ENCODE results near the gene MSL2. TPM values are rescaled to one million over a fixed set of nuclear protein-coding genes. Genes with fewer than 3 reads are reported as not detected.
"Not testable (repeated sequence)": the region's sequence is repeated elsewhere in the genome, so short reads cannot be mapped to it uniquely, and the experiment has no call there.

The MSL2 gene
- total RNA-seq, 2 experiments from 2014 or later = 27.1 to 55.6 TPM

- no peaks in the 10 kb centered on the region for H3K36me3 ChIP-seq (ENCODE audit: insufficient read depth, low read length)
- BruUV-seq (replicated peaks) = no TSS peak
- no peak for TF ChIP-seq EZH2phosphoT487 (IDR thresholded peaks at IDR 0.05; ENCODE audit: borderline replicate concordance, low read depth, low read length)
- TF ChIP-seq CTCF (conservative IDR thresholded peaks at IDR 0.05; ENCODE audit: low read length) = no peak
- CTCF ChIA-PET (ENCODE audit: unreplicated experiment) = interaction anchor here (1.4 kb wide), 1 partner anchor 8 kb away, joined by 3 read pairs; no protein-coding TSS in a partner anchor
- intact Hi-C loops (cut with micrococcal nuclease; ENCODE audit: unreplicated experiment) = no loop called here
- H3K4me3 ChIP-seq (ENCODE audit: low read depth, low read length, poor library complexity, severe bottlenecking) = no peak overlapping the region
- no peaks in the 10 kb centered on the region for H3K9me2 ChIP-seq (ENCODE audit: insufficient read depth, low read length)
- H3K27ac ChIP-seq (ENCODE audit: low read depth, low read length, poor library complexity, severe bottlenecking) = no peak overlapping the region
- no peak overlapping the region for H2AFZ ChIP-seq (ENCODE audit: low read length)
- H3K79me2 ChIP-seq (ENCODE audit: insufficient read depth, low read depth, low read length) = no peaks in the 10 kb centered on the region
- no peaks in the 10 kb centered on the region for H3K9me3 ChIP-seq (ENCODE audit: low read length)
- H3K4me2 ChIP-seq (ENCODE audit: low read length) = no peak overlapping the region
- DNase-seq (ENCODE audit: low spot score) = no peak
- no peaks in the 10 kb centered on the region for H4K20me1 ChIP-seq (ENCODE audit: insufficient read depth, low read length)
- H3K4me1 ChIP-seq (ENCODE audit: insufficient read depth, low read length, poor library complexity, severe bottlenecking) = no peaks in the 10 kb centered on the region
- POLR2A ChIA-PET = interaction anchor here (0.5 to 1.7 kb wide), 4 partner anchors 12 to 116 kb away, joined by 3 to 6 read pairs (median 4); no protein-coding TSS in a partner anchor
Observed at GRCh38 chr3:136136454-136136853, 59.7 kb downstream of the MSL2 start.

- intact Hi-C loops (cut with micrococcal nuclease; ENCODE audit: unreplicated experiment) = no loop called here
- no peak for DNase-seq (ENCODE audit: low spot score)
- Histone ChIP-seq H3K79me2 (ENCODE audit: insufficient read depth, low read depth, low read length) (no peaks in the 10 kb centered on the region), H2AFZ (ENCODE audit: low read length) (no peak overlapping the region), H3K4me1 (ENCODE audit: insufficient read depth, low read length, poor library complexity, severe bottlenecking) (no peaks in the 10 kb centered on the region), H3K9me3 (ENCODE audit: low read length) (no peaks in the 10 kb centered on the region), H3K4me2 (ENCODE audit: low read length) (no peak overlapping the region), H3K9me2 (ENCODE audit: insufficient read depth, low read length) (no peaks in the 10 kb centered on the region), H3K36me3 (ENCODE audit: insufficient read depth, low read length) (no peaks in the 10 kb centered on the region), H3K4me3 (ENCODE audit: low read depth, low read length, poor library complexity, severe bottlenecking) (no peak overlapping the region), H4K20me1 (ENCODE audit: insufficient read depth, low read length) (no peaks in the 10 kb centered on the region), H3K27ac (ENCODE audit: low read depth, low read length, poor library complexity, severe bottlenecking) (no peak overlapping the region)
- ChIA-PET POLR2A (interaction anchor here (0.9 to 1.7 kb wide), 2 partner anchors 15 to 51 kb away, joined by 4 to 6 read pairs; no protein-coding TSS in a partner anchor), CTCF (ENCODE audit: unreplicated experiment) (interaction anchor here (1.4 kb wide), 1 partner anchor 10 kb away, joined by 3 read pairs; no protein-coding TSS in a partner anchor)
- TF ChIP-seq CTCF (conservative IDR thresholded peaks at IDR 0.05; ENCODE audit: low read length) = no peak
- no peak for TF ChIP-seq EZH2phosphoT487 (IDR thresholded peaks at IDR 0.05; ENCODE audit: borderline replicate concordance, low read depth, low read length)
- no TSS peak for BruUV-seq (replicated peaks)
Observed at GRCh38 chr3:136135039-136135802, 60.9 kb downstream of the MSL2 start.

- DNase-seq (ENCODE audit: low spot score) = no peak
- H3K4me1 ChIP-seq (ENCODE audit: insufficient read depth, low read length, poor library complexity, severe bottlenecking) = no peaks in the 10 kb centered on the region
- BruUV-seq (replicated peaks) = no TSS peak
- H2AFZ ChIP-seq (ENCODE audit: low read length) = no peak overlapping the region
- intact Hi-C loops (cut with micrococcal nuclease; ENCODE audit: unreplicated experiment) = no loop called here
- H3K36me3 ChIP-seq (ENCODE audit: insufficient read depth, low read length) = no peaks in the 10 kb centered on the region
- H3K27ac ChIP-seq (ENCODE audit: low read depth, low read length, poor library complexity, severe bottlenecking) = no peak overlapping the region
- no peaks in the 10 kb centered on the region for H3K9me3 ChIP-seq (ENCODE audit: low read length)
- no peaks in the 10 kb centered on the region for H3K79me2 ChIP-seq (ENCODE audit: insufficient read depth, low read depth, low read length)
- TF ChIP-seq EZH2phosphoT487 (IDR thresholded peaks at IDR 0.05; ENCODE audit: borderline replicate concordance, low read depth, low read length) (no peak), CTCF (conservative IDR thresholded peaks at IDR 0.05; ENCODE audit: low read length) (no peak)
- no peak overlapping the region for H3K4me2 ChIP-seq (ENCODE audit: low read length)
- H4K20me1 ChIP-seq (ENCODE audit: insufficient read depth, low read length) = no peaks in the 10 kb centered on the region
- no peaks in the 10 kb centered on the region for H3K9me2 ChIP-seq (ENCODE audit: insufficient read depth, low read length)
- no peak overlapping the region for H3K4me3 ChIP-seq (ENCODE audit: low read depth, low read length, poor library complexity, severe bottlenecking)
- CTCF ChIA-PET (ENCODE audit: unreplicated experiment) = no interaction called here
- POLR2A ChIA-PET = interaction anchor here (0.6 to 1.8 kb wide), 5 partner anchors 42 to 306 kb away, joined by 3 to 11 read pairs (median 3); partner anchors contain the start of gene MSL2
Observed at GRCh38 chr3:136134091-136134490, 62.0 kb downstream of the MSL2 start.

GRCh38 chr3:136131647-136132046 is 64.5 kb downstream of the MSL2 start:
- H3K4me3 ChIP-seq (ENCODE audit: low read depth, low read length, poor library complexity, severe bottlenecking); BruUV-seq (replicated peaks); H3K4me2 ChIP-seq (ENCODE audit: low read length); H3K4me1 ChIP-seq (ENCODE audit: insufficient read depth, low read length, poor library complexity, severe bottlenecking); H3K9me2 ChIP-seq (ENCODE audit: insufficient read depth, low read length); DNase-seq (ENCODE audit: low spot score); H3K79me2 ChIP-seq (ENCODE audit: insufficient read depth, low read depth, low read length); intact Hi-C loops (cut with micrococcal nuclease; ENCODE audit: unreplicated experiment); H3K36me3 ChIP-seq (ENCODE audit: insufficient read depth, low read length); POLR2A ChIA-PET; H2AFZ ChIP-seq (ENCODE audit: low read length); H3K27ac ChIP-seq (ENCODE audit: low read depth, low read length, poor library complexity, severe bottlenecking); H4K20me1 ChIP-seq (ENCODE audit: insufficient read depth, low read length); H3K9me3 ChIP-seq (ENCODE audit: low read length); CTCF ChIA-PET (ENCODE audit: unreplicated experiment): not testable (repeated sequence)

Measured in OCI-LY7 (cell line).